ENCODE measurements around the gene GNPTAB.
"Not testable (repeated sequence)": the region's sequence is repeated elsewhere in the genome, so short reads cannot be mapped to it uniquely, and the experiment has no call there.

The GNPTAB gene

DNA sequence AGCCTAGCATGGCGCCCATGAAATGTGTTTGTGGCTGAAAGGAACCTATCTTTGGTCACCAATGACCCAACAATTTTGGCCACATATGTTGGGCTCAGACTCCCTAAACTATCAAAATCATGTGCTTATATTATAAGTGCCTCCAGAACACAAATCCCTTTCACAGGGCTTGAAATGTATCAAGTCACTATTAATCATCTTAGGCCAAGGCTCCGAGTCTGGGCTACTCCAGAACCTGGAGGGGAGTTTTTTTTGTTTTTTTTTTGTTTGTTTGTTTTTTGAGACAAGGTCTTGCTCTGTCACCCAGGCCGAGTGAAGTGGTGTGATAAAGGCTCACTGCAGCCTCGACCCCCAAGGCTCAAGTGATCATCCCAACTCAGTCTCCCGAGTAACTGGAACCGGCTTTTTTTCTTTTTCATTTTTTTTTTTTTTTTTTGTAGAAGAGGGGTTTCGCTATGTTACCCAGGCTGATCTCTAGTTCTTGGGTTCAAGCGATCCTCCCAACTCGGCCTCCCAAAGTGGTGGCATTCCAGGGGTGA lies 45.6 kb upstream of the GNPTAB start:
- no peaks in the 10 kb centered on the region for H3K27me3 ChIP-seq (ENCODE audit: insufficient read depth, poor library complexity, severe bottlenecking)
- H3K4me3 ChIP-seq (ENCODE audit: severe bottlenecking), result peak overlapping the region; percentile 58
- H3K4me1 ChIP-seq (ENCODE audit: insufficient read depth, poor library complexity, severe bottlenecking), result no peaks in the 10 kb centered on the region
- ATAC-seq (ENCODE audit: low read depth) (no peak), DNase-seq (ENCODE audit: low spot score) (no peak)
- H3K27ac ChIP-seq (ENCODE audit: poor library complexity, severe bottlenecking), result peak overlapping the region; percentile 70
- no peaks in the 10 kb centered on the region for H3K9me3 ChIP-seq (ENCODE audit: severe bottlenecking)
- TF ChIP-seq, protein P1, sequence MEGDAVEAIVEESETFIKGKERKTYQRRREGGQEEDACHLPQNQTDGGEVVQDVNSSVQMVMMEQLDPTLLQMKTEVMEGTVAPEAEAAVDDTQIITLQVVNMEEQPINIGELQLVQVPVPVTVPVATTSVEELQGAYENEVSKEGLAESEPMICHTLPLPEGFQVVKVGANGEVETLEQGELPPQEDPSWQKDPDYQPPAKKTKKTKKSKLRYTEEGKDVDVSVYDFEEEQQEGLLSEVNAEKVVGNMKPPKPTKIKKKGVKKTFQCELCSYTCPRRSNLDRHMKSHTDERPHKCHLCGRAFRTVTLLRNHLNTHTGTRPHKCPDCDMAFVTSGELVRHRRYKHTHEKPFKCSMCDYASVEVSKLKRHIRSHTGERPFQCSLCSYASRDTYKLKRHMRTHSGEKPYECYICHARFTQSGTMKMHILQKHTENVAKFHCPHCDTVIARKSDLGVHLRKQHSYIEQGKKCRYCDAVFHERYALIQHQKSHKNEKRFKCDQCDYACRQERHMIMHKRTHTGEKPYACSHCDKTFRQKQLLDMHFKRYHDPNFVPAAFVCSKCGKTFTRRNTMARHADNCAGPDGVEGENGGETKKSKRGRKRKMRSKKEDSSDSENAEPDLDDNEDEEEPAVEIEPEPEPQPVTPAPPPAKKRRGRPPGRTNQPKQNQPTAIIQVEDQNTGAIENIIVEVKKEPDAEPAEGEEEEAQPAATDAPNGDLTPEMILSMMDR (IDR thresholded peaks at IDR 0.05; ENCODE audit: poor library complexity, severe bottlenecking), result no peak
- no peaks in the 10 kb centered on the region for H3K36me3 ChIP-seq (ENCODE audit: low read depth)

DNA sequence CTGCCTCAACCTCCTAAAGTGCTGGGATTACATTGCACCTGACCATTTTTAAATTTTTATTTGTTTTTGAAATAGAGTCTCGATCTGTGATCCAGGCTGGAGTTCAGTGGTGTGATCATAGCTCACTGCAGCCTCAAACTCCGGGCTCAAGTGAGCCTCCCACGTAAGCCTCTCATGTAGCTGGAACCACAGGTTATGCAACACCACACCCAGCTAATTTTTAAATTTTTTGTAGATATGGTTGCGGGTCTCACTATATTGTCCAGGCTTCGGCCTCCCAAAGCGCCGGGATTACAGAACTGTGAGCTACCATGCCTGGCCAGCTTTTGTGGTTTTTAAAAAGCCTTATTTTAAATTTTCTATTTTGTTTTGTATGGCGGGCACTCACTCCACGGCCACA lies 44.4 kb upstream of the GNPTAB start:
- no peaks in the 10 kb centered on the region for H3K4me1 ChIP-seq (ENCODE audit: insufficient read depth, poor library complexity, severe bottlenecking)
- TF ChIP-seq, protein P1 (IDR thresholded peaks at IDR 0.05; ENCODE audit: poor library complexity, severe bottlenecking), result no peak
- no peaks in the 10 kb centered on the region for H3K27me3 ChIP-seq (ENCODE audit: insufficient read depth, poor library complexity, severe bottlenecking)
- no peaks in the 10 kb centered on the region for H3K36me3 ChIP-seq (ENCODE audit: low read depth)
- no peak overlapping the region for H3K4me3 ChIP-seq (ENCODE audit: severe bottlenecking)
- H3K27ac ChIP-seq (ENCODE audit: poor library complexity, severe bottlenecking), result peak overlapping the region; percentile 70
- H3K9me3 ChIP-seq (ENCODE audit: severe bottlenecking), result no peaks in the 10 kb centered on the region
- no peak for DNase-seq (ENCODE audit: low spot score)
- ATAC-seq (ENCODE audit: low read depth), result no peak

DNA sequence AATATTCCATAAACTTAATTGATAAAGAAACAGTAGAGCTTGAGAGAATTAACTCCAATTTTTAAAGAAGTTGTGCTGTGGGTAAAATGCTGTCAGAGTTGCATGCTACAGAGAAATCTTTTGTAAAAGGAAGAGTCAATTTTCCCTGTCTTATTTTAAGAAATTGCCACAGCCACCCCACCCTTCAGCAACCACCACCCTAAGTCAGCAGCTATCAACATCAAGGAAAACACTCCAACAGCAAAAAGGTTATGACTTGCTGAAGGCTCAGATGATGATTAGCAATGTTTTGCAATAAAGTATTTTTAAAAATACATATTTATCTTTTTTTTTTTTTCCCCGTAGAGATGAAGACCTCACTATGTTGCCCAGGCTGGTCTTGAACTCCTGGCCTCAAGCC lies 40.2 kb upstream of the GNPTAB start:
- ATAC-seq (ENCODE audit: low read depth) (no peak), DNase-seq (ENCODE audit: low spot score) (no peak)
- TF ChIP-seq, protein P1 (IDR thresholded peaks at IDR 0.05; ENCODE audit: poor library complexity, severe bottlenecking), result no peak
- H3K9me3 ChIP-seq (ENCODE audit: severe bottlenecking), result no peaks in the 10 kb centered on the region
- no peak overlapping the region for H3K4me3 ChIP-seq (ENCODE audit: severe bottlenecking)
- H3K36me3 ChIP-seq (ENCODE audit: low read depth), result no peaks in the 10 kb centered on the region
- no peaks in the 10 kb centered on the region for H3K27me3 ChIP-seq (ENCODE audit: insufficient read depth, poor library complexity, severe bottlenecking)
- no peak overlapping the region for H3K27ac ChIP-seq (ENCODE audit: poor library complexity, severe bottlenecking)
- H3K4me1 ChIP-seq (ENCODE audit: insufficient read depth, poor library complexity, severe bottlenecking), result no peaks in the 10 kb centered on the region

DNA sequence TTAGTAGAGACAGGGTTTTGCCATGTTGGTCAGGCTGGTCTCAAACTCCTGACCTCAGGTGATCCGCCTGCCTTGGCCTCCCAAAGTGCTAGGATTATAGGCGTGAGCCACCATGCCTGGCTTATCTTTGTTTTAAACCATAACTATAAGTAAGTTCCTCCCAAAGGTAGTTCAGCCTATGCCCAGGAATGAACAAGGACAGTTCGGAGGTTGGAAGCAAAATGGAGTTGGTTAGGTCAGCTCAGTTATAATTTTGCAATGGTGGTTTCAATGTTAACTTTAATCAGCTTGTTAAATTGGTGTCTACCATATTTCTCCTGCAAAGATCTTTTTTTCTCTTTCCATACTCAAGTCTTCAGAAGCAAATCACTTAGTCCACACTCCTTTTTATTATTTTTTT lies 36.9 kb upstream of the GNPTAB start:
- not testable (repeated sequence) for H3K9me3 ChIP-seq (ENCODE audit: severe bottlenecking); H3K4me1 ChIP-seq (ENCODE audit: insufficient read depth, poor library complexity, severe bottlenecking); DNase-seq (ENCODE audit: low spot score); ATAC-seq (ENCODE audit: low read depth); H3K4me3 ChIP-seq (ENCODE audit: severe bottlenecking); H3K27ac ChIP-seq (ENCODE audit: poor library complexity, severe bottlenecking); H3K27me3 ChIP-seq (ENCODE audit: insufficient read depth, poor library complexity, severe bottlenecking); H3K36me3 ChIP-seq (ENCODE audit: low read depth)

DNA sequence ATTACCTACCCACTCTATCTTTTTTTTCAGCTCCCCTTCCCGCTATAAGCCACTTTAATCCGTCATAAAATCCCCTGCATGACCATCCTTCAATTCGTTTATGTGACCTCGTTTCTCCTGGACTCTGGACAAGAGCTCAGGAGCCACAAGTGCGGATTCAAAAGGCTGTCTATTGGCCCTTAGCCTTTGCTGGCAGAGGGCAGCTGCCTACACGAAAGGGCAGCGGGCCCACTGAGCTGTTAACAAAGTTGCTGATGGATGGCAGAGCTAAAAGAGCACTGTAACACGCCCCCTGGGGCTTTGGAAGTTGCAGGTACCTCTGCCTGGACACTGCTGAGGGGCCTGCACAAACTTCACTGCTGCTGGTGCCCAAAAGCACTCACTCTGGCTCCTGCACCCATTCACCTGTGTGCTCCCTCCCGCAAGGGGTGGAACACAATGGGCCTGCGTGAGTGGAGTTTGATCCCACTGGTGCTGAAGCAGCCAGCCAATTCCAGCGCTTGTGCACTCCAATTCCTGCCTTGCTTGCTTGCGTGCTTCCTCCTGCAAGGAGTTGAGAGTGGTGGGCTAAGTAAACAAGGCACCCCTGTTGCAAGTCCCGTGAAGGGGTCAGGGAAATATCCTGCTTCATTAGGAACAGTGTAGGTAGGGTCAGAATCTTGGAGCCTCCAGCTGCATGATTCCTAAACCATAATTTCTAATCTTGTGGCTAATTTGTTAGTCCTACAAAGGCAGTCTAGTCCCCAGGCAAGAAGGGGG lies 36.0 kb upstream of the GNPTAB start:
- TF ChIP-seq, protein P1 (IDR thresholded peaks at IDR 0.05; ENCODE audit: poor library complexity, severe bottlenecking), result no peak
- no peak overlapping the region for H3K27ac ChIP-seq (ENCODE audit: poor library complexity, severe bottlenecking)
- H3K9me3 ChIP-seq (ENCODE audit: severe bottlenecking), result no peaks in the 10 kb centered on the region
- DNase-seq (ENCODE audit: low spot score), result no peak
- peaks cover 4% of the 10 kb centered on the region for H3K4me1 ChIP-seq (ENCODE audit: insufficient read depth, poor library complexity, severe bottlenecking)
- H3K4me3 ChIP-seq (ENCODE audit: severe bottlenecking), result no peak overlapping the region
- no peak for ATAC-seq (ENCODE audit: low read depth)
- H3K27me3 ChIP-seq (ENCODE audit: insufficient read depth, poor library complexity, severe bottlenecking), result no peaks in the 10 kb centered on the region
- H3K36me3 ChIP-seq (ENCODE audit: low read depth), result no peaks in the 10 kb centered on the region
